Measurements from ENCODE around the gene MROH2A. TPM values are rescaled to one million over a fixed set of nuclear protein-coding genes. Genes with fewer than 3 reads are reported as not detected.

Gene MROH2A
- total and polyA plus RNA-seq, 4 donors: 0.80 TPM; not detected in 3

- DNase-seq (no peak), ATAC-seq (ENCODE audit: insufficient read depth, low FRiP score) (no peak)
- Histone ChIP-seq H3K27ac (ENCODE audit: low read depth in 1 of 2, low read length in 1 of 2) (no peak overlapping the region), H3K36me3 (ENCODE audit: control insufficient read depth in 4 of 4, insufficient read depth in 4 of 4, low read length in 4 of 4) (no peaks in the 10 kb centered on the region), H3K27me3 (ENCODE audit: control insufficient read depth in 3 of 3, insufficient read depth in 3 of 3, low read length in 2 of 3) (no peaks in the 10 kb centered on the region), H3K4me1 (ENCODE audit: control insufficient read depth in 5 of 5, insufficient read depth in 5 of 5, low read length in 5 of 5) (peaks cover 0 to 9% (median 0%) of the 10 kb centered on the region in 5 donors), H3K9me3 (ENCODE audit: control insufficient read depth in 4 of 4, insufficient read depth in 3 of 4, low read length in 3 of 4) (no peaks in the 10 kb centered on the region), H3K9ac (ENCODE audit: insufficient read depth in 1 of 2, low read length in 2 of 2) (no peak overlapping the region), H3K4me3 (no peak overlapping the region)
- 81 to 88% methylated on average over 21 to 24 of the region's 24 CpGs for WGBS, 2 donors
- TF ChIP-seq CTCF (IDR thresholded peaks at IDR 0.05; ENCODE audit: control extremely low read depth, extremely low read depth): no peak
Observed at GRCh38 chr2:233828546-233829192, 50.5 kb downstream of the MROH2A start.

- Histone ChIP-seq H3K9ac (ENCODE audit: insufficient read depth in 1 of 2, low read length in 2 of 2) (no peak overlapping the region), H3K4me1 (ENCODE audit: control insufficient read depth in 5 of 5, insufficient read depth in 5 of 5, low read length in 5 of 5) (peaks cover 0 to 9% (median 0%) of the 10 kb centered on the region in 5 donors), H3K36me3 (ENCODE audit: control insufficient read depth in 4 of 4, insufficient read depth in 4 of 4, low read length in 4 of 4) (no peaks in the 10 kb centered on the region), H3K27ac (ENCODE audit: low read depth in 1 of 2, low read length in 1 of 2) (no peak overlapping the region), H3K4me3 (no peak overlapping the region), H3K27me3 (ENCODE audit: control insufficient read depth in 3 of 3, insufficient read depth in 3 of 3, low read length in 2 of 3) (no peaks in the 10 kb centered on the region), H3K9me3 (ENCODE audit: control insufficient read depth in 4 of 4, insufficient read depth in 3 of 4, low read length in 3 of 4) (no peaks in the 10 kb centered on the region)
- TF ChIP-seq CTCF (IDR thresholded peaks at IDR 0.05; ENCODE audit: control extremely low read depth, extremely low read depth): no peak
- 86 to 89% methylated on average over 15 of the region's 15 CpGs for WGBS, 2 donors
- no peak for DNase-seq
- no peak for ATAC-seq (ENCODE audit: insufficient read depth, low FRiP score)
Observed at GRCh38 chr2:233829193-233830110, 51.3 kb downstream of the MROH2A start.

GRCh38 chr2:233830111-233830802, 52.1 kb downstream of the MROH2A start:
- no peak for TF ChIP-seq CTCF (IDR thresholded peaks at IDR 0.05; ENCODE audit: control extremely low read depth, extremely low read depth)
- ATAC-seq (ENCODE audit: insufficient read depth, low FRiP score) (no peak), DNase-seq (no peak)
- Histone ChIP-seq H3K4me3 (no peak overlapping the region), H3K27ac (ENCODE audit: low read depth in 1 of 2, low read length in 1 of 2) (no peak overlapping the region), H3K9me3 (ENCODE audit: control insufficient read depth in 4 of 4, insufficient read depth in 3 of 4, low read length in 3 of 4) (no peaks in the 10 kb centered on the region), H3K27me3 (ENCODE audit: control insufficient read depth in 3 of 3, insufficient read depth in 3 of 3, low read length in 2 of 3) (no peaks in the 10 kb centered on the region), H3K4me1 (ENCODE audit: control insufficient read depth in 5 of 5, insufficient read depth in 5 of 5, low read length in 5 of 5) (peaks cover 0 to 9% (median 0%) of the 10 kb centered on the region in 5 donors), H3K9ac (ENCODE audit: insufficient read depth in 1 of 2, low read length in 2 of 2) (no peak overlapping the region), H3K36me3 (ENCODE audit: control insufficient read depth in 4 of 4, insufficient read depth in 4 of 4, low read length in 4 of 4) (peaks cover 0 to 2% (median 0%) of the 10 kb centered on the region in 4 donors)
- WGBS, 2 donors: 91 to 93% methylated on average over 6 of the region's 6 CpGs
